H1 (cell line): ENCODE results near the gene FREM1.

Experiments used
- POLR2A ChIP-seq, 2 experiments: IDR thresholded peaks; 1 replicate in 1 of 2; 2 replicates in 1 of 2; pipeline ENCODE4 v1.6.1; 2011; ENCODE audit warnings: low read depth in 2 of 2, low read length in 2 of 2, mild to moderate bottlenecking in 2 of 2; ENCODE audit errors: control extremely low read depth in 1 of 2
- SAP30 ChIP-seq: fragments of 300-600 bp; sonication (generic); IDR thresholded peaks from 2 replicates; pipeline ENCODE4 v1.7.1; 2012; ENCODE audit warnings: low read length, moderate library complexity, mild to moderate bottlenecking, inconsistent platforms; ENCODE audit not compliant: insufficient read depth, insufficient replicate concordance
- TAF1 ChIP-seq: IDR thresholded peaks from 2 replicates; pipeline ENCODE4 v1.6.1; 2011; ENCODE audit warnings: mild to moderate bottlenecking, low read depth, low read length
- TF ChIP-seq, protein P1 (sequence below), 3 experiments: IDR thresholded peaks; 1 replicate in 2 of 3; 2 replicates in 1 of 3; pipeline versions ENCODE4 v1.5.1 to v1.6.1; 2011; ENCODE audit warnings: low read length in 3 of 3, mild to moderate bottlenecking in 3 of 3, inconsistent platforms in 2 of 3, low read depth in 1 of 3, moderate library complexity in 1 of 3; ENCODE audit not compliant: insufficient read depth in 1 of 3; ENCODE audit errors: control extremely low read depth in 1 of 3

DNA sequence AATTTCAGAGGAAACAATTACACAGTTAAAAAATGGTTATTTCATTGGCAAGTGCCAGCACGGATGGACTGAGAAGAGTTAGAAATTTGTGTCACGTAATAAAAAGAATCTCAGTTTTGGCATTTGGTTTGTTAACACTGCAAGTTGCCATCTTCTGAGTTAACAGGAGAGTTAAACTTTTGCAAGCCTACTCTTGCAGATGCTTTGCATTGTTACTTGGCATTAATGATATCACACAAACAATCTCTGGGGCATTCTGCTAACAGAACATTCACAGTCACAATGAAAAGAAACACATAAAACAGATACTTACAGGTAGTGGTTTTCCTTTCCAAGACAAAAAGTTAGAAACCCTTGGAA, 647 bp downstream of the FREM1 start:
- TF ChIP-seq, protein P1, sequence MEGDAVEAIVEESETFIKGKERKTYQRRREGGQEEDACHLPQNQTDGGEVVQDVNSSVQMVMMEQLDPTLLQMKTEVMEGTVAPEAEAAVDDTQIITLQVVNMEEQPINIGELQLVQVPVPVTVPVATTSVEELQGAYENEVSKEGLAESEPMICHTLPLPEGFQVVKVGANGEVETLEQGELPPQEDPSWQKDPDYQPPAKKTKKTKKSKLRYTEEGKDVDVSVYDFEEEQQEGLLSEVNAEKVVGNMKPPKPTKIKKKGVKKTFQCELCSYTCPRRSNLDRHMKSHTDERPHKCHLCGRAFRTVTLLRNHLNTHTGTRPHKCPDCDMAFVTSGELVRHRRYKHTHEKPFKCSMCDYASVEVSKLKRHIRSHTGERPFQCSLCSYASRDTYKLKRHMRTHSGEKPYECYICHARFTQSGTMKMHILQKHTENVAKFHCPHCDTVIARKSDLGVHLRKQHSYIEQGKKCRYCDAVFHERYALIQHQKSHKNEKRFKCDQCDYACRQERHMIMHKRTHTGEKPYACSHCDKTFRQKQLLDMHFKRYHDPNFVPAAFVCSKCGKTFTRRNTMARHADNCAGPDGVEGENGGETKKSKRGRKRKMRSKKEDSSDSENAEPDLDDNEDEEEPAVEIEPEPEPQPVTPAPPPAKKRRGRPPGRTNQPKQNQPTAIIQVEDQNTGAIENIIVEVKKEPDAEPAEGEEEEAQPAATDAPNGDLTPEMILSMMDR (IDR thresholded peaks at IDR 0.05; ENCODE audit: control extremely low read depth in 1 of 3, insufficient read depth in 1 of 3, low read depth in 1 of 3, low read length in 3 of 3), result no peak
- no peak for TF ChIP-seq POLR2A (IDR thresholded peaks at IDR 0.05; ENCODE audit: control extremely low read depth in 1 of 2, low read depth in 2 of 2, low read length in 2 of 2)
- TF ChIP-seq SAP30, result no peak
- no peak for TF ChIP-seq TAF1
